Measurements from ENCODE around the gene PIK3CA. TPM values are rescaled to one million over a fixed set of nuclear protein-coding genes. Genes with fewer than 3 reads are reported as not detected.

Gene PIK3CA
- total and polyA plus RNA-seq, 10 of the 15 experiments (the other 5 are each of a cell fraction or from before 2014, with no cell fraction given): 3.0 to 18.6 (median 9.0) TPM

GRCh38 chr3:179179979-179180759 is 32.0 kb downstream of the PIK3CA start:
- intact Hi-C loops (cut with micrococcal nuclease; ENCODE audit: unreplicated experiment): no loop called here
- RAD21 ChIA-PET (ENCODE audit: unreplicated experiment): no interaction called here
- Histone ChIP-seq H3K9me3 (replicated peaks; ENCODE audit: control insufficient read depth, insufficient read depth, low read length) (no peaks in the 10 kb centered on the region), H3K36me3 (ENCODE audit: control insufficient read depth in 2 of 2, insufficient read depth in 2 of 2, low read length in 1 of 2) (no peaks in the 10 kb centered on the region), H4K20me1 (ENCODE audit: control insufficient read depth, insufficient read depth) (no peaks in the 10 kb centered on the region), H3K4me3 (no peak overlapping the region), H3K9ac (ENCODE audit: control insufficient read depth, insufficient read depth, low read length) (no peak overlapping the region), H3K79me2 (ENCODE audit: control insufficient read depth, insufficient read depth, low read length) (peaks cover 11% of the 10 kb centered on the region), H3K4me1 (ENCODE audit: control insufficient read depth, insufficient read depth, low read length) (peaks cover 3% of the 10 kb centered on the region; the same call in 1 of the 2 replicates), H3K27ac (ENCODE audit: control insufficient read depth, insufficient read depth) (no peak overlapping the region), H3K27me3 (replicated peaks in 1 of 2; ENCODE audit: control insufficient read depth in 2 of 2, insufficient read depth in 2 of 2, low read length in 1 of 2) (no peaks in the 10 kb centered on the region), H3K4me2 (ENCODE audit: control insufficient read depth, insufficient read depth) (no peak overlapping the region), H2AFZ (ENCODE audit: control insufficient read depth, low read depth, low read length) (no peak overlapping the region)
- POLR2A ChIA-PET: no interaction called here
- ATAC-seq (peak; percentile 71), FAIRE-seq (no peak), DNase-seq (ENCODE audit: low read depth, low spot score) (no peak)
- no TSS peak for BruUV-seq (replicated peaks)
- CTCF ChIA-PET: no interaction called here
- SMC1A ChIA-PET (ENCODE audit: uncharacterized antibody, unreplicated experiment): interaction anchor here (2.5 kb wide), 1 partner anchor 14 kb away, joined by 8 read pairs; no protein-coding TSS in a partner anchor
- in situ Hi-C loops (cut with MboI): no loop called here
- WGBS (ENCODE audit: insufficient coverage, insufficient replicate concordance, low lambda C conversion rate, missing lambda C conversion rate): 100% methylated on average over 1 of the region's 1 CpG
- TF ChIP-seq PRDM15 (CRISPR knock-in tag; IDR thresholded peaks at IDR 0.05) (no peak), CEBPZ (IDR thresholded peaks at IDR 0.05; ENCODE audit: low read depth, low read length) (no peak), ATF2 (IDR thresholded peaks at IDR 0.05; ENCODE audit: low read length) (peak; percentile 55), STAT3 (IDR thresholded peaks at IDR 0.05; ENCODE audit: low read depth, low read length) (no peak), IRF5 (IDR thresholded peaks at IDR 0.05; ENCODE audit: borderline replicate concordance) (no peak), E2F4 (IDR thresholded peaks at IDR 0.05; ENCODE audit: low read depth, low read length) (no peak), CHD4 (IDR thresholded peaks at IDR 0.05) (no peak), RCOR1 (conservative IDR thresholded peaks at IDR 0.05; ENCODE audit: low read depth, low read length) (no peak), EGR1 (IDR thresholded peaks at IDR 0.05; ENCODE audit: borderline replicate concordance in 1 of 2, low read depth in 2 of 2, low read length in 2 of 2) (no peak)

Measured in GM12878 (cell line).